ENCODE data around the gene DGKI.

Gene DGKI
- 0.06 to 1.3 reads per million in 2 experiments for total RNA-seq

- no peak for DNase-seq (ENCODE audit: low read depth)
These were observed at the start of gene DGKI for GRCh38 chr7:137846827-137847567. DGKI (minus strand) TSS chr7:137846974.

- no peak for DNase-seq (ENCODE audit: low read depth)
These were observed 48.8 kb upstream of the DGKI start for GRCh38 chr7:137895301-137896221.

DNA sequence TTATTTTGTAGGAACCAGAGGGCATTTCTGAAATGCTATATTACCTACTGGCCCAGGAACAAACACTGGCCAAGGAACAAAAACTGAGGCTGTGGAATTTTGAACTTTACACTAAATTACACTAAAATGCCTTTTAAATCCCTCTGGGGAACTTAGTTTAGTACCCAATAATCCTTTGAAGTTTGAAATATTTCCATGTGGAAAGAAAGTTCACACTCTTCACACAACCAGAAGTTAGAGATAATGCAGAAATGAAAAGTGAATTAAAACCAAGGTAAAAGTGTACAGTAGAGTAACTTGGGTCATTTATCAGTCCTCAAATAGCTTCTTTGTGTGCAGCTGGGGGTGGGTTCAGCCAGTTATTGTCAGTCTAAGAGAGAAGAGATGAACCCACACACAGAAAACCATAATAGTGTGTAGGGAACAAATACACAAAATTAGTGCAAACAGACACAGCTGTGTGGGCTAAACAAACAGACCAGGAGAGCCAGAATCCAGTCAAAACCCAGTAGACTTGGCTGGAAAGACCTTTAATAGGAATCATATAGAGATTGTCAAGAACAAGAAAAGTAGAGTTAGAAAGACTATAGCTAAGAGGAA, 46.5 kb upstream of the DGKI start:
- no peak for DNase-seq (ENCODE audit: low read depth)

- DNase-seq (ENCODE audit: low read depth) = no peak
These were observed 44.4 kb upstream of the DGKI start for GRCh38 chr7:137891016-137891655.

GRCh38 chr7:137890449-137890921, 43.7 kb upstream of the DGKI start:
- DNase-seq (ENCODE audit: low read depth) = no peak

DNA sequence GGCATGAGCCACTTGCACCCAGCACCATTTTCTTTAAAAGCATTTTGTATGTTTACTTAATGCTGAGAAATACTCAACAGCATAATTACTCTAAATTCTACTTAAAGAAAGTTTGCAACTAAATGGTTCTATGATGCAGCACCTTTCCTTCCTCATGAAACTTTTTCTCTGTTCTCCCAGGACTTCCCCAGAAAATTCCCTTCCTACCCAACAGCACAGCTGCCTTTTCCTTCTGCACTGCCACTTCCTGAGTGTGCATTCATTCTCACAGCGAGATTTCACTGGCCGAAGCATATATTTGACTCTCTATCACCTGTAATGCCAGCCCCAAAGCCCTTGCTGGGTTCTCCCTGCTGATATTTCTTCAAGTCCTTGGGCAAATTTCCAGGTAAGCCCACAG, 41.5 kb upstream of the DGKI start:
- no peak for DNase-seq (ENCODE audit: low read depth)

DNA sequence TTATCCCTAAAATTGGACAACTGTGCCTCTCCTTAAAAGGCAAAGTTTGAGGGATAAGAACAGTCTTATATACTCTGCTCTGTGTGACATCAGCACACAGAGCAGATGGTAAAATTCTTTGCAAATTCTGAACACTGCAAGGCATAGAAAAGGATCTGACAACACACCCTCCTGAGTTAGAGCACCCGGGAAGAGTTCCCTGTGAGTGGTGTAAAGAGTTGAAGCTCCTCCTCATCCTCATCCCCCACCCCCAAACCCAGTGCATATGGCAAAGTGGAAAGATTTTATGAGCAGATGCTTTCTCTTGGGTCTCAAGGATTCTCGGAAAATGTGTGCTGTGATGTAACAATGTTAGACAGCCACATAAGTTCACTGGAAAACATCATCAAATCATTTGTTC, 40.0 kb upstream of the DGKI start:
- no peak for DNase-seq (ENCODE audit: low read depth)

GRCh38 chr7:137886281-137886680, 39.5 kb upstream of the DGKI start:
- no peak for DNase-seq (ENCODE audit: low read depth)

- DNase-seq (ENCODE audit: low read depth) = no peak
These were observed 38.9 kb upstream of the DGKI start for GRCh38 chr7:137885678-137886077.

- DNase-seq (ENCODE audit: low read depth) = no peak
These were observed 36.0 kb upstream of the DGKI start for GRCh38 chr7:137882806-137883205.

DNA sequence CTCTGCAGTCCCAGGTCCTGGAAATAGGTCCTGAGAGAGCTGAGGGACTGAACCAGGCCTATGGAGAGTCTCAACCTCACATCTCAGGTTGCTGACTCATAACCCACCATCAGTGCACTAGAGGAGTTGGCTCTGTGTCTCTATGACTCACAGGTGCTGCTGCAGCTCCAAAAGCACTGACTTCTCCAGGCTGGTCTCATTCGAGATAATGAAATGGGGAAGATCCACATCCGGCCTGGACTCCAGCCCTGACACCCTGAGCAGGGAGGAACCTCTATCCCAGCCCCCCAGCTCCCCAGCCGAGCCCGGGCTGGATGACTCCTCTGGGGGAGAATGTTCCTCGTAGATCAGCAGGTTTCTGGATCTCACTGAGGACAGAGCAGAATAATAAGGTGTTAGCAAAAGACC, 35.5 kb upstream of the DGKI start:
- DNase-seq (ENCODE audit: low read depth) = no peak

- no peak for DNase-seq (ENCODE audit: low read depth)
These were observed 35.0 kb upstream of the DGKI start for GRCh38 chr7:137881607-137882260.

GRCh38 chr7:137880432-137880831, 33.7 kb upstream of the DGKI start:
- DNase-seq (ENCODE audit: low read depth) = no peak

DNA sequence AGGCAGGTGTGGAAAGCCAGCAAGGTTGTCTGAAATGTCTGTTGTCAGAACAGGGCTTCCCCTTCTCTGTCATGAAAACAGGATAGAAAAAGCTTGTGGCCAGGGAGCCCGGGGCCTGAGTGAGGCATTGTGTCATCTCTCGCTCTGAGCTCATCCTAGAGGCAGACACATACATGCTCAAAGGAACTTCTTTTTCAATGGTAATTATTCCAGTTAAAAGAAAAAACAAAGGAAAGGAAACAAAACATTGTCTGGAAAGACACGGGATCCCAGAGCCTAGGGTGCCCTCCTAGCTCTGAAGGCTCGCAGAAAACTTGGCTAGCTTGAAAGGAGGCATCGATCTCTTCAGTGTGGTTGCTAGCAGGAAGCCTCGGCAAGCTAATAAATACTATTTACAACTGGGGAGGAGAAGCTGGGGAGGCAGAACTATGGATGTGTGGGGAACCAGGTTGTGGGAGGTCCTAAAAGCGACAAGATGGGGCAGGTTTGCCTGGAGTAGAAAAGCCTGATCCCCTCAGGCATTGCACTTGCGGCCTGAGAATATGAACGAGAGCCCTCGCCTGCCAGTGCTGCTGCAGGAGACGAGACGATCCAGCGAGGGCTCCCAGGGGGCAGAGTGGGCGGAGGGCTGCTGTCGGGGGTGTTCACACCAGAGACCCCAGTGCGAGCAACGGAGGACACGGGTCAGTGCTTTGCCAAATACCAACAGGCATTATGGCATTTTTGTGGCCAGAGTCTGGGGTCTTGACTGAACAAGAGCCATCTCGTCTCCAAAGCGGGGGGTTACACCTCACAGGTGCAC, 32.8 kb upstream of the DGKI start:
- no peak for DNase-seq (ENCODE audit: low read depth)

DNA sequence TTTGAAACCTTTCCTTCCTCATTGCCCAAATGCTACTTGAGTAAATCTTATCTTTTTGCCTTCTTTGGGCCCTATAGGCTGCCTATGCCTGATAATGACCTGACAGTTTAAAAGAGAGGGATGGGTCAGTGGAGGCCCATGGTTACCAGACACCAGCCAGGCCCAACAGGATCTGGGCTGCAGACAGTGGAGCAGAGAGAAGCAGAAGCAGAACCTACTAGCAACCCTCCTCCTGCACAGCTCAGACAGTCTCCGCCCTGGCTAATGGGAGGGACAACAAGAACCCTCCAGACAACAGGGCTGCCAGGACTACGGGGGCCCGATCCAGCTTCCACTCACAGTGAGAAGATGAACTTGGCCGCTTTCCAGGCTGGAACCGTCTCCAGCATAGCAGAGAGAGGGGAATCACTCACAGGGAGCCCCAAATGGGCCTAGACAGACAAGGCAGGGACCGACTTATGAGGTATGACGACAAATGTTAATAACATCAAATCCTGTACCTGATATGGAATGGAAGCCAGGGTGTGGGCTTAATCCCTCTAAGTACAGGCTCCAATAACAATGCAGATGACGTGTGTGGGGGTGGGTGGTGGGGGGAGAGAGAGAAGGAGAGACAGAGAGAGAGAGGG, 31.7 kb upstream of the DGKI start:
- no peak for DNase-seq (ENCODE audit: low read depth)

- DNase-seq (ENCODE audit: low read depth) = no peak
These were observed 30.4 kb upstream of the DGKI start for GRCh38 chr7:137877027-137877675.

DNA sequence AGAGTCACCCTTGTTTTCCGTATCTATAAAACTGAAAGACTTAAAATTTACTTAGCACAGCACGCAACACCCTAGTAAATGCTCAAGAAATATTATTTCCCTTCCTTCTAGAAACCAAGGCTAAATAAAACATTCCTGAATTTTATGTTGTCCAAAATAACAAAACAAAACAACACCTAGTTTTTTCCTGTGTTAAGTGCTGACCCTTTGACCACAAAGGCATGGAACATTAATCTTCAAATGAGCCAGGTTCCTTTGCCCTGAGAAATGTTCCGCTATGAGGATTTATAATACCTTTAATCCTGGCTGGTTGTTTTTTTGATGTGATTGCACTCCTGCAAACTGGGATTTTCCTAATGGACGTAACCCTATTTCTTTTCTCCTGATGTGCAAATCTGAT, 29.0 kb upstream of the DGKI start:
- DNase-seq (ENCODE audit: low read depth) = no peak

- DNase-seq (ENCODE audit: low read depth) = no peak
These were observed 27.4 kb upstream of the DGKI start for GRCh38 chr7:137873979-137874777.

GRCh38 chr7:137873524-137873923, 26.8 kb upstream of the DGKI start:
- no peak for DNase-seq (ENCODE audit: low read depth)

Measured in T follicular helper cell (primary cell).